ENCODE results near the gene CFAP99. TPM values are rescaled to one million over a fixed set of nuclear protein-coding genes. Genes with fewer than 3 reads are reported as not detected.

Gene CFAP99
- total and polyA plus RNA-seq, 2 of the 8 experiments (the other 6 are each of a cell fraction or from before 2014, with no cell fraction given) = not detected

GRCh38 chr4:2451036-2451520, 32.3 kb downstream of the CFAP99 start:
- 80% methylated on average over 9 of the region's 10 CpGs; no CpG with 5 or more reads in 1 of the 2 experiments for WGBS, 2 experiments (ENCODE audit: extremely low coverage in 1 of 2, insufficient coverage in 1 of 2, insufficient read length in 1 of 2, insufficient replicate concordance in 2 of 2, low coverage in 1 of 2, low lambda C conversion rate in 2 of 2, missing lambda C conversion rate in 1 of 2)
- Histone ChIP-seq H3K4me1 (replicated peaks in 1 of 4; ENCODE audit: control insufficient read depth in 3 of 4, insufficient read depth in 4 of 4, low read length in 3 of 4) (no peaks in the 10 kb centered on the region), H3K23me2 (ENCODE audit: low read depth, low read length) (peaks cover 15% of the 10 kb centered on the region; the same call in 1 of the 2 replicates), H4K5ac (ENCODE audit: insufficient read length, low read depth, low read length) (no peak overlapping the region), H2AK5ac (ENCODE audit: low read depth, low read length) (no peak overlapping the region), H3K27me3 (replicated peaks in 1 of 4; ENCODE audit: control insufficient read depth in 3 of 4, extremely low read depth in 1 of 4, insufficient read depth in 3 of 4, low read length in 3 of 4) (no peaks in the 10 kb centered on the region), H3K56ac (replicated peaks; ENCODE audit: insufficient read length, low read depth, low read length) (no peak overlapping the region), H3K4me2 (ENCODE audit: insufficient read depth in 1 of 2, low read depth in 2 of 2, low read length in 2 of 2) (no peak overlapping the region), H3K36me3 (ENCODE audit: control insufficient read depth in 2 of 4, insufficient read depth in 4 of 4, low read length in 3 of 4) (no peaks in the 10 kb centered on the region), H4K8ac (ENCODE audit: extremely low read depth, insufficient read depth, low read length) (no peak overlapping the region), H4K20me1 (replicated peaks in 1 of 2; ENCODE audit: control insufficient read depth in 1 of 2, insufficient read depth in 2 of 2, low read length in 2 of 2) (peaks cover 0 to 3% of the 10 kb centered on the region in 2 experiments), H2BK20ac (ENCODE audit: low read length) (no peak overlapping the region), H3K9me3 (ENCODE audit: insufficient read depth in 2 of 2, low read depth in 1 of 2, low read length in 1 of 2) (no peaks in the 10 kb centered on the region), H2BK12ac (ENCODE audit: low read depth, low read length) (no peak overlapping the region), H2AFZ (ENCODE audit: low read length) (no peak overlapping the region), H2BK120ac (replicated peaks; ENCODE audit: low read depth, low read length) (no peak overlapping the region), H2BK5ac (ENCODE audit: low read depth, low read length) (no peak overlapping the region), H3K23ac (ENCODE audit: insufficient read length) (no peak overlapping the region), H3K27ac (ENCODE audit: low read depth, low read length) (no peak overlapping the region), H2BK15ac (ENCODE audit: low read length) (no peak overlapping the region), H3K79me1 (ENCODE audit: low read depth, low read length) (no peaks in the 10 kb centered on the region), H3K18ac (ENCODE audit: extremely low read depth, low read length) (no peak overlapping the region), H3K9ac (replicated peaks in 1 of 4; ENCODE audit: extremely low read depth in 1 of 4, low read depth in 3 of 4, low read length in 3 of 4) (no peak overlapping the region), H3K4ac (replicated peaks; ENCODE audit: insufficient read length, low read depth, low read length) (no peak overlapping the region), H3K79me2 (ENCODE audit: control insufficient read depth in 1 of 2, insufficient read depth in 2 of 2, low read length in 2 of 2) (no peaks in the 10 kb centered on the region), H4K91ac (replicated peaks; ENCODE audit: insufficient read length, low read length) (no peak overlapping the region), H3K4me3 (ENCODE audit: extremely low read depth in 1 of 4, insufficient read depth in 2 of 4, low read depth in 3 of 4, low read length in 4 of 4) (no peak overlapping the region), H3K14ac (ENCODE audit: insufficient read length) (no peak overlapping the region)
- POLR2A ChIA-PET (ENCODE audit: partially characterized antibody) = interaction anchor here (1.1 to 1.3 kb wide), 2 partner anchors 17 to 23 kb away, joined by 3 to 4 read pairs; partner anchors contain the start of gene RNF4
- CTCF ChIA-PET (ENCODE audit: partially characterized antibody) = interaction anchor here (0.8 to 5.7 kb wide), 5 partner anchors 9 to 231 kb away, joined by 3 to 53 read pairs (median 7); no protein-coding TSS in a partner anchor
- FAIRE-seq (no peak), DNase-seq (ENCODE audit: low read depth in 1 of 2, low spot score in 2 of 2) (no peak)
- TF ChIP-seq SIRT6 (IDR thresholded peaks at IDR 0.05; ENCODE audit: low read length) (no peak), FOSL1 (IDR thresholded peaks at IDR 0.05; ENCODE audit: insufficient read depth, low read depth, low read length) (no peak), NRF1 (IDR thresholded peaks at IDR 0.05; ENCODE audit: low read depth, low read length) (no peak), SP4 (IDR thresholded peaks at IDR 0.05; ENCODE audit: low read length) (no peak), KDM5A (IDR thresholded peaks at IDR 0.05; ENCODE audit: low read length) (no peak), POU5F1 (IDR thresholded peaks at IDR 0.05; ENCODE audit: low read depth, low read length) (no peak)

Data from H1 (cell line).